Activated naive CD4-positive, alpha-beta T cell treated with anti-CD3 and anti-CD28 coated beads, Interleukin-2, amount 50 U/mL, for 24 hours (primary cell): ENCODE data around the gene ZFAND2A.
"Not testable (repeated sequence)": the region's sequence is repeated elsewhere in the genome, so short reads cannot be mapped to it uniquely, and the experiment has no call there.

Experiments used
- H3K27ac Mint-ChIP-seq: one replicate; pipeline ENCODE4 v1.8.0; 2021; ENCODE audit warnings: mild to moderate bottlenecking, mixed read lengths
- H3K27me3 Mint-ChIP-seq: one replicate; pipeline ENCODE4 v1.8.0; 2021; ENCODE audit warnings: mixed read lengths
- H3K36me3 Mint-ChIP-seq: one replicate; pipeline ENCODE4 v1.8.0; 2021; ENCODE audit warnings: mixed read lengths
- H3K4me1 Mint-ChIP-seq: one replicate; pipeline ENCODE4 v1.8.0; 2021; ENCODE audit warnings: mixed read lengths
- H3K4me3 Mint-ChIP-seq: one replicate; pipeline ENCODE4 v1.8.0; 2021; ENCODE audit warnings: mild to moderate bottlenecking, mixed read lengths
- H3K9me3 Mint-ChIP-seq: one replicate; pipeline ENCODE4 v1.8.0; 2021; ENCODE audit warnings: mixed read lengths

Gene ZFAND2A

GRCh38 chr7:1123715-1124114 is 36.3 kb downstream of the ZFAND2A start:
- Mint-ChIP-seq H3K36me3 (peaks cover 3% of the 10 kb centered on the region), H3K4me3 (no peak overlapping the region), H3K27ac (no peak overlapping the region), H3K9me3 (no peaks in the 10 kb centered on the region), H3K4me1 (peaks cover 7% of the 10 kb centered on the region), H3K27me3 (no peaks in the 10 kb centered on the region)

GRCh38 chr7:1122832-1123501 is 37.0 kb downstream of the ZFAND2A start:
- H3K9me3 Mint-ChIP-seq: no peaks in the 10 kb centered on the region
- H3K27me3 Mint-ChIP-seq: no peaks in the 10 kb centered on the region
- no peak overlapping the region for H3K27ac Mint-ChIP-seq
- H3K36me3 Mint-ChIP-seq: peaks cover 3% of the 10 kb centered on the region
- peaks cover 12% of the 10 kb centered on the region for H3K4me1 Mint-ChIP-seq
- no peak overlapping the region for H3K4me3 Mint-ChIP-seq

- Mint-ChIP-seq H3K27ac (no peak overlapping the region), H3K36me3 (peaks cover 3% of the 10 kb centered on the region), H3K9me3 (no peaks in the 10 kb centered on the region), H3K4me3 (no peak overlapping the region), H3K4me1 (peaks cover 15% of the 10 kb centered on the region), H3K27me3 (no peaks in the 10 kb centered on the region)
These were observed 37.8 kb downstream of the ZFAND2A start for GRCh38 chr7:1121886-1122831.

- H3K27me3 Mint-ChIP-seq: no peaks in the 10 kb centered on the region
- H3K27ac Mint-ChIP-seq: no peak overlapping the region
- H3K9me3 Mint-ChIP-seq: no peaks in the 10 kb centered on the region
- H3K4me1 Mint-ChIP-seq: peaks cover 15% of the 10 kb centered on the region
- H3K36me3 Mint-ChIP-seq: no peaks in the 10 kb centered on the region
- no peak overlapping the region for H3K4me3 Mint-ChIP-seq
These were observed 38.5 kb downstream of the ZFAND2A start for GRCh38 chr7:1121476-1121875.

GRCh38 chr7:1120791-1121190 is 39.2 kb downstream of the ZFAND2A start:
- peaks cover 15% of the 10 kb centered on the region for H3K4me1 Mint-ChIP-seq
- no peaks in the 10 kb centered on the region for H3K9me3 Mint-ChIP-seq
- H3K4me3 Mint-ChIP-seq: no peak overlapping the region
- no peaks in the 10 kb centered on the region for H3K27me3 Mint-ChIP-seq
- H3K27ac Mint-ChIP-seq: no peak overlapping the region
- H3K36me3 Mint-ChIP-seq: no peaks in the 10 kb centered on the region

GRCh38 chr7:1119201-1119600 is 40.8 kb downstream of the ZFAND2A start:
- Mint-ChIP-seq H3K27ac (no peak overlapping the region), H3K4me3 (no peak overlapping the region), H3K36me3 (no peaks in the 10 kb centered on the region), H3K4me1 (peaks cover 15% of the 10 kb centered on the region), H3K9me3 (no peaks in the 10 kb centered on the region), H3K27me3 (no peaks in the 10 kb centered on the region)

GRCh38 chr7:1117321-1117928 is 42.6 kb downstream of the ZFAND2A start:
- no peaks in the 10 kb centered on the region for H3K27me3 Mint-ChIP-seq
- no peak overlapping the region for H3K4me3 Mint-ChIP-seq
- peak overlapping the region; percentile 80 for H3K27ac Mint-ChIP-seq
- H3K4me1 Mint-ChIP-seq: peaks cover 15% of the 10 kb centered on the region
- H3K9me3 Mint-ChIP-seq: no peaks in the 10 kb centered on the region
- no peaks in the 10 kb centered on the region for H3K36me3 Mint-ChIP-seq

GRCh38 chr7:1116383-1117008 is 43.5 kb downstream of the ZFAND2A start:
- not testable (repeated sequence) for H3K27ac Mint-ChIP-seq, H3K36me3 Mint-ChIP-seq, H3K4me3 Mint-ChIP-seq, H3K27me3 Mint-ChIP-seq, H3K9me3 Mint-ChIP-seq
- H3K4me1 Mint-ChIP-seq: peaks cover 15% of the 10 kb centered on the region

- H3K9me3 Mint-ChIP-seq, H3K36me3 Mint-ChIP-seq, H3K27me3 Mint-ChIP-seq, H3K4me3 Mint-ChIP-seq: not testable (repeated sequence)
- peak overlapping the region; percentile 23 for H3K27ac Mint-ChIP-seq
- H3K4me1 Mint-ChIP-seq: peaks cover 15% of the 10 kb centered on the region
These were observed 44.6 kb downstream of the ZFAND2A start for GRCh38 chr7:1115171-1116045.

- H3K9me3 Mint-ChIP-seq: no peaks in the 10 kb centered on the region
- no peaks in the 10 kb centered on the region for H3K27me3 Mint-ChIP-seq
- H3K4me1 Mint-ChIP-seq: peaks cover 15% of the 10 kb centered on the region
- no peaks in the 10 kb centered on the region for H3K36me3 Mint-ChIP-seq
- no peak overlapping the region for H3K27ac Mint-ChIP-seq
- H3K4me3 Mint-ChIP-seq: no peak overlapping the region
These were observed 45.5 kb downstream of the ZFAND2A start for GRCh38 chr7:1114505-1114904.

- H3K4me1 Mint-ChIP-seq: peaks cover 11% of the 10 kb centered on the region
- peak overlapping the region; percentile 82 for H3K27ac Mint-ChIP-seq
- no peaks in the 10 kb centered on the region for H3K27me3 Mint-ChIP-seq
- H3K4me3 Mint-ChIP-seq: no peak overlapping the region
- H3K36me3 Mint-ChIP-seq: no peaks in the 10 kb centered on the region
- no peaks in the 10 kb centered on the region for H3K9me3 Mint-ChIP-seq
These were observed 45.9 kb downstream of the ZFAND2A start for GRCh38 chr7:1114088-1114487.

- no peak overlapping the region for H3K27ac Mint-ChIP-seq
- no peaks in the 10 kb centered on the region for H3K27me3 Mint-ChIP-seq
- peaks cover 8% of the 10 kb centered on the region for H3K4me1 Mint-ChIP-seq
- H3K9me3 Mint-ChIP-seq: no peaks in the 10 kb centered on the region
- H3K4me3 Mint-ChIP-seq: no peak overlapping the region
- no peaks in the 10 kb centered on the region for H3K36me3 Mint-ChIP-seq
These were observed 46.5 kb downstream of the ZFAND2A start for GRCh38 chr7:1113548-1113885.

- Mint-ChIP-seq H3K9me3 (no peaks in the 10 kb centered on the region), H3K36me3 (no peaks in the 10 kb centered on the region), H3K27ac (no peak overlapping the region)
These were observed 47.1 kb downstream of the ZFAND2A start for GRCh38 chr7:1112625-1113547.

GRCh38 chr7:1112109-1112508 is 47.9 kb downstream of the ZFAND2A start:
- Mint-ChIP-seq H3K4me3 (no peak overlapping the region), H3K4me1 (no peaks in the 10 kb centered on the region), H3K27me3 (no peaks in the 10 kb centered on the region), H3K36me3 (no peaks in the 10 kb centered on the region), H3K9me3 (no peaks in the 10 kb centered on the region), H3K27ac (no peak overlapping the region)

More at GRCh38 chr7:1112625-1113547, 47.1 kb downstream of the ZFAND2A start:
- Mint-ChIP-seq H3K4me1 (peaks cover 2% of the 10 kb centered on the region), H3K4me3 (no peak overlapping the region), H3K27me3 (no peaks in the 10 kb centered on the region)
